ENCODE data around the gene KRT33A.
"Not testable (repeated sequence)": the region's sequence is repeated elsewhere in the genome, so short reads cannot be mapped to it uniquely, and the experiment has no call there.

KRT33A gene

DNA sequence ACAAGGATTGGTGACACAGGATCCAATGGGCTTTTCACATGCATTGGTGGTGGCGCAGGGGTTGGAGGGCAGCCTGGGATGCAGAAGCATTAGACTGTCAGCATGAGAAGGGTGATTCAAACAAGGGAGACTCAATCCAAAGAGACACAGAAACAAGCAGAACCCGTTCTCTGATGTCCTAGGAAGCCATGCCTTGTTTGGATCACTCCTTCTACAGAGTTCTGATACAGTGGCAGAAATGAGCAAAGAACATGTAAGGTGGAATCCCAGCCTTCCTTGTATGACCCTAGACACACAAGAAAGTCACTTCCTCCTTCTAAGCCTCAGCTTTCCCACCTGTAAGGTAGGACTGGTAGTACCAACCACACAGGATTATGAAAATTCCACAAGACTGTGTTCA, 13.3 kb upstream of the KRT33A start:
- DNase-seq, result no peak

DNA sequence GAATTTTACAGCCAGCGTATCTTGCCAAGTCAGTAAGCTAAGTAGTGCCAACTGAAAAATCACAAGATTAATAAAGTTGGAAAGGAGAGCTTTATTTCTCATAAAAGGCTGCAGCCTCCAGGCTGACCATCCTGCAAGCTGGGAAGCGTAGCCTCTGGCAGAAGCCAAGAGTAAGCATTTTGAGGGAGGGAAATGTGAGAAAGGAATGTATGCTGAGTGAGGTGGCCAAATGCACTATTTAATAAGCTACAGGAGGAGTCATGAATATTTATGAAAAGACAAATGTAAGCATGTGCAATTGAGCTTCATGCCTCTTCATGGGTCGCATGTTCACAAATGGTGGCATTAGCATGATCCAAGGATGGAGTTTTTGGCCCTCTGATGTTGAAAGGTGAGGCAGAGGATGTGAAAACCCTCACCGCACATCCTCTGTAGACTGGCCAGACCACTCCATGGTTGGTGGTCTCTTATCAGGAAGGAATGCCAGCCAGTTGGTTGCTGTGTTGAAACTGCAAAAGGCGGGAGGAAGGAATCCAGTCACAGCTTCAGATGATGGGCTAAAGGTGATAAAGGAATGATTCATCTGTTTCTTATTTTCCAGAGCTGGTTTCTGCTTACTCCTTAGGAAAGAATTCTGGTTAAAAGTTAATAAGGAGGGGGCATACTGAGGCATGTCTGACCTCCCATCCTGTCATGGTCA, 9.8 kb upstream of the KRT33A start:
- no peak for DNase-seq

DNA sequence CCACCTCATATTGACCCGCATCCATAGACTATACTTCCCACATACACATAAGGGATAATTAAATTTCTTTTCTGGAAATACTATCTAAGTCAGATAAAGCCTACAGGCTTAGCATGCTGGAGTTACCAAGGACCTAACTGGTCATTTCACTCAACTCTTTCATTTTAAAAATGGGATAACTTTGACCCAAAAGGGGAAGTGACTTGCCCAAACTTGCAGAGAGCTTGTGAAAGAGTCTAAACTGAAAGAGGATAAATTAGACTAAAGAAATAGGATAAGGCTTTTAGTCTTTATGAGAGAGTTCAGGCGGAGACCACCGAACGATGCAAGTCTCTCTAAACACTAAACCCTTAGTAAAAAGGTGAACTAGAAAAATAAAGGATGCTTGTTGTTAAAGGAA, 3.9 kb upstream of the KRT33A start:
- DNase-seq, result no peak

DNA sequence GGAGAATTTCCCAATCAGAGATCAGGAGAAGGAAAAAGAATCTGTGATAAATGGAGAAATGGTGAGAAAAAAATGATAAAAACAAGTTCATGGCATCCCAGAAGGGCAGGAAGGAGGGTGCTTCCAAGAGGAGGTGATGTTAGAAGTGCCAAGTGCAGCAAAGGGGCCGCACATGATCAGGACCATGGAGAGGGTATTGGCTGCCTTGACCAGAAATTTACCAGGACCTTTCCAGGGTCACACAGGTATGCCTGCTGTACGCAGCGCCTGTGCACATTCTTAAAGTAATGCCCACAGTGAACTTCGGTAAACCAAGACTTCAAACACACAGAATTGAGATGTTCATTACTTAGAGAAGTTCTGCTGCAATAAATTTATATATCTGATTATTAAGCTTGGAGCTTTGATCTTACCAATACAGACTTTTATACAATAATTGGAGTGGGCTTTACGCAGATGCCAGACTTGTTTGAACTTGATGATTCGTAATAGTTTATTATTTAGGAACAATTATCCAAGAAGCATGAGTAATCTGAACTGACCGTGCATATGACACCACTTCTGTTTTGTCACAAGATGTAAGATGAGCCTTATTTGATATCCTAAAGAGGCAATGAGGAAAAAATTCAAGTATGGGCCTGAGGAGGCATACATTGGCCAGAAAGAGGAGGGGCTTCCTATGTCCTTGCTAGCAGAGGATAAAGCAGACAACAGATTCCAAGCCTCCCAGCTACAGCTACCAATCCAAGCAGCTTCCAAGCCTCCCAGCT, 2.2 kb upstream of the KRT33A start:
- DNase-seq, result no peak

DNA sequence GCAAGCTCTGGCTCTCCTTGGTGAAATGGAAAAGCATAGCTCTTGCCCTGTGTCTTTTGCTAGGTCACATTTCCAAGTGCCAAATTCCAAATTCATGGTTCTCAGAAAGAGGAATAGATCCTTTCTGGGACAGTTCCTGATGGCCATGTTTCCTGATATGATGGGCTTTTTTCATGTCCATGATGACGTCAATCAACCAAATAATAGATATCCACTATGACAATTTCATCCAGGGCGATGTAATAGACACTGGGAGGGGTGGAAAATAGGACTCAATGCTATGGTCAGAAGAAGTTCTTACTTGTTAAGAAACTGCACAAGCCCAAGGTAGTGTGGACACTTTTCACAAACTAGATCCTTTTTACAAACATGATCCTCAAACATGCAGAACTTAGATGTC, 549 bp upstream of the KRT33A start:
- DNase-seq, result no peak

DNA sequence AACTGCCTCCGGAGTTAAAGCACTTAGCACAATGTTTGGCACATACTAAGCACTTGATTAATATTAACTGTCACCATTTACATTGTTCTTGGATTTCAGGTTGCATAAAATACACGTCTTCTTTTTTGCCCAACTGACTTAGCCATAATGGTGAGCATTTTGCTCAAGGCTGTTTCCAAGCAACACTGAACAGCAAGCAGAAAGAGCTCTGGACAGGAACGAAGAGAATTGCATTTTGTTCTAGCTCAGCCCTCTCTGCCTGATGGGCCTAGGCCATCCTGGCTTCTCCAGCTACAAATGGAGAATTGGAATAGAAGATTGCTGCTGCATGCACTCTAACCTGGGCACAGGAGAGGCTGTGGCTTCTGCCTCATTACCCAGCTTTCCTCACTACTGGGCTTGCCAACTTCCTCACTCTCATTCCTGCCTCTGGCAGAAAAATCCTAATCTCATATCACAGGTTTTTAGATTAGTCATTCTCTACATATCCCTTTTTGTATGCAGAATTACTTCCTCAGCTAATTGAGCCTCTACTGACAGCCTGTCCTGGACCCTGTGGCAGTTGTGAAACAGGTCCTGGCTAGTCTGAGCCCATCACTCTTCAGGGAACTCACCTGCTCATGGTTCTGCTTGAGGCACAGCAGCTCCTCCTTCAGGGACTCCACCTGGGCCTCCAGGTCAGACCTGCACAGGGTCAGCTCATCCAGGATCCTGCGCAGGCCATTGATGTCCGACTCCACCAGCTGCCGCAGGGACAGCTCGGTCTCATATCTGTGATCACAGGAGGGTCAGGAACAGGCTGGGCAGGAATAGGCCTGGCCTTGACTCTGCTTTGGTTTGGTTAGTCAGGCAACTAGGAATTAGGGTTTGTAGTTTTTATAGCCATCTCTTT, 2.5 kb downstream of the KRT33A start:
- no peak for DNase-seq

DNA sequence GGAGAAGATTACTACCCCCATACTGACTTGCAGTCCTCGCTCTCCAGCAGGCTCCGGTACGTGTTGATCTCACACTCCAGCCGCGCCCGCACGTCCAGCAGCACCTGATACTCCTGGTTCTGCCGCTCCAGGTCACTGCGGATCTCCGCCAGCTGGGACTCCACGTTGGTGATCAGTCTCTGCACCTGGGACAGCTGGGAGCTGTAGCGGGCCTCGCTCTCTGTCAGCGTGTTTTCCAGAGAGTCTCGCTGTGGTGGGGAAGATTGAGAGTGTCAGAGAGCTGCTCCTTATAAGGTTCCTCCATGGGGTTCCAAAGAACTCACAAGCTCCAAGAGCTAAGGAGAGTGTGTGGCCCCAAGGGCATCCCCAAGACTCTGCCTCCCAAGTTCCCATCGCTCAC, 4.2 kb downstream of the KRT33A start:
- not testable (repeated sequence) for DNase-seq

DNA sequence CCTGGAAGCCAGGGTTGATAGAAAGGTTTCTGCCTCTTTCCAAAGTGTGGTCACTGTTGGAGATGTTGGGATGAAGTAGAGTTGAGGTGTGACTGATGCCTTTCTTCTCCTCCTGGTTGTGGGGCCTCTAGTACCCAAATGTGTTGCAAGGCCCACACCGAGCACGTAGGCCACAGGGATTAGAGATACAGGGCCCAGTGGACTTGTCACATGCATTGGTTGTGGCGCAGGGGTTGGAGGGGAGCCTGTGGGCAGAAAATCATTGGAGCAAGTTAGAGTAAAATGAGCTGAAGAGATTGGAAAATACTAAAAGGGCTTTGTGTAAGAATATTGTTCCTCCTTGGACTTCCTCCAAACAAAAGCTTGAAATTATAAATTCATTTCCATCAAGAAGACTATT, 4.6 kb downstream of the KRT33A start:
- no peak for DNase-seq

DNA sequence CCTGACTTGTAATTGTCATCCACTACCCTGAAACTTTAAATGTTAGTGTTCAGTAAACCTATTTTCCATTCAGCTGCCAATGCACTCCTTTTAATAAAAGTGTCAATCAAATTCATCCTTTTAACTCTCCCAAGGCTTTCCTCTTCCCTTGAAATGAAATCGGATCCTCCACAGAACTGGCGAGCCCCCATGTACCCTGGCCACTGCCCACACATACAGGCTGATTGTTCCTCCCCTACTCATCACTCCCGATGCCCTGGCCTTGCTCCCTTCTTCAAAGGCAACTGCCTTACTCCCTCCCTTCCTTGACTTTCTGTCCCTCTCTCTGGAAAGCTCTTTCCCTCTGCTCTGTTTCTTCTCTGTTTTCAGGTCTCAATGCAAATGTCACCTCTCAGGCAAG, 7.6 kb downstream of the KRT33A start:
- peak; percentile 26 for DNase-seq

DNA sequence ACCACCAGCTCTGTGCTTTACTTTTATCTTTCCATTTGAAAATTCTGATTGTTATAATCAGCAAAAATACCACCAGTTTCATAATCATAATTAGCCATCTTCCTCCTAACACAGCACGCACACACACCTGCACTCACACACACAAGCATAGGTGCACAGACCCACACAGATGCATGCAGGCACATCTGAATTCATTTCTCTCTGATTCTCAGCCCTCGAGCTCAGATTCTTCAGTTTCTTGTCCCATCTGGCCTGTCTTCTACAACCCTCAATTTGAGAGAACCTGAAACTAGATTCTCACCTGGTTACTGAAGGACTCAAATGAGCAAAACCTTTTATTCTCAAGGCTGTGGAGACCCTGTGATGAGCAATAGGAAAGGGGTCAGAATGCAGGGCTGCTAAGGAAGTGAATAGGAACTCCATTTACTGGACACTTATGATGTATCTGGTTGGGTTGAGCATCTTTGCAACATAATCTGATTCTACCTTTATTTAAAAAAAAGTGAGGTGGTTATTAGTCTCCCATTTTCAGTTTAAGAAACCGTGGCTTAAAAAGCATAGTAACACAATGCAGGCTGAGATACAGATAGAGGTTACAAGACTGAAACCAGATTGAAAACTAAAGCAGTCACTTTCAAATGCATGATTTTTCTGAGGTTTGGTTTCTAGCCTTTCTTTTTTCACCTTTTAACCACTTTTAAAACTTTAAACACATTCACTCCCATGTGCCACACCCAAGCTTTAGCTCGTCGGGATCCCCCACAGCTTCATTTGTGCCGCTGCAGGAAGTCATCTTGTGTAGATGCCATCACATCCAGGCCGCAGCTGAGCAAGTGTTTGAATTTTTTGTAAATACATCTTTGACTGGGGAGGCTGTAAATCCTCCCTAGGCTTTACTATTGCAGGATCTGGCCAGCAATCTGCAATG, 9.4 kb downstream of the KRT33A start:
- no peak for DNase-seq

DNA sequence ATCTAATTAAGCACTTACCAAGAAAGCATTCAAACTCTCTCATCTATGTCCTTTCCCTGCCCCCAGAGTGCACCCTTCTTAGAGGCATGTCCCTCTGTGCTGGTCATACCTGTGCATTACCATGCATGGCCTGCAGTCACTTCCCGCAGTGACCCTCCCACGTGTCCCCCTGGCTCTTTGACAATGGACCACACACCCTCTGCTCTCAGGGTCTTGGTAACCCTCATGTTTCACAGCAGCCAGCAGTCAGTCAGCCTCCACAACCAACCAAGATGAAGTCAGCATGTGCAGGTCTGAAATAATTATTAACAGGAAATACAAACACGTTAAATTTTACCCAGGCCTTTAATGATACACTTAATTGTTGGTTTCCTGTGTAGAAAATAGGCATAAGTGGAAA, 10.1 kb downstream of the KRT33A start:
- peak; percentile 47 for DNase-seq

DNA sequence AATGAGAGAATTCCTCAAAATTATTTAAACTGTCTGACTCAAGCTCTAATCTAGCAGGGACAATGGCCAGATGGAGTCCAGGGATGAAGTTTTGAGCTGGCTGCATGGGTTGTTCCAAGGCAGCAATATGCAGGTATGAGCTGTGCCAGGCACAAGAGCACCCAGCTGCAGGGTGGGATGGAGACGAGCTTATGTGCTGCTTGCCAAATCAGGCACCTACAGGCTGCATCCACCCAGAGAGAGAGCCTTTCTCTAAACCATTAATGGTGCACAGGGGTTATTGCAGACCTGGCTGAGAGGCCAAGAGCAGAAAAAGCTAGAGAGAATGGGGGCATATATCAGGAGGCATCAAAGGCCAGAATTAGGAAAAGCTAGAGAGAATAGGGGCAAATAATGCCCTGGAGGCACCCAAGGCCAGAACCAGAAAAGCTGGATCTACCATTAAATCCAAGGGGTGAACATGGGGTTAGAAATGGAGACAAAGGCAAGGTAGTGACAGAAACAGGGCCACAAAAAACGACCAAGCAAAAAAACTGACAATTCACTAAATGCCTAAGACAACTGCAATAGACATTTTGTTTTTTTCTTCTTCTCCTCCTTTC, 11.0 kb downstream of the KRT33A start:
- no peak for DNase-seq

DNA sequence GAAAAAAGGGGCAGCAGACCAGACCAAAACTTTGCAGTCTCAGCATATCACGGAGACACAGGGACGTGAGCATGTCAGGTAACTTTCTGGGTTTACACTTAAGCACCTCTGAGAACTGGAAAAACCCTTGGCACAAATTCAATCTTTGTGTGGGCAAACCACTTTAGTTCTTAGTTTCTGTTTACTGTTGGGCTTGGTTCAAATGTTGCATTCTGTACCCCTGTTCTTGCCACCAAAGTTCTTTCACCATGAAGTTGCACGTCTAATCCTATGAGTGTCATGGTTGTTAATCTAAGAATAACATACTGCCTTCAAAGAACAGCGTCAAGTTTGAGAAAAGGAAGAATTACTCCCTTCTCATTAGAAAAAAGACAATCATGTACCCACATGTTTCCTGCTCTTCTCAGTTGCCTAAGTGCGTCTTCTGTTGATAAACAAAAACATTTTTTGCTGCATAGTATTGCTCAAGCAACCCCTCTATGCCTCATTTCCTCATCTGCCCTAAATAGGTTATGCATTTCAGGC, 11.6 kb downstream of the KRT33A start:
- peak; percentile 6 for DNase-seq

DNA sequence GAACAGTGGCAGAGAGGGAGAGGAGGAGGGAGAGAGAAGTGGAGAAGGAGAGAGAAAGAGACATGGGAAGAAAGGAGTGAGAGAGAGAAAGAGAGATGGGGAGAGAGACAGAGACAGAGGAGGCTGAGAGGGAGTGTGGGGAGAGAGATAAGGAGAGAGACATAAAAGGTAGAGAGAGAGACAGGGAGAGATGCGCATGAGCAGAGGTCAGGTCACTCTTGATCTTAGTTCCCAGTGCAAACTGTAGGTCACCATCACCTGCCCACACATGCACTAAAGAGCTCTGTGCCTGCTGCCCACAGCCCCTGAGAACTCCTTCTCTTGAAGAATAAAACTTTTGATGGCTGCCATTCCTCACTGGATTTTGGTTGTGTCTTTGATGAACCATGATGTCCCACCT, 14.9 kb downstream of the KRT33A start:
- DNase-seq, result no peak

DNA sequence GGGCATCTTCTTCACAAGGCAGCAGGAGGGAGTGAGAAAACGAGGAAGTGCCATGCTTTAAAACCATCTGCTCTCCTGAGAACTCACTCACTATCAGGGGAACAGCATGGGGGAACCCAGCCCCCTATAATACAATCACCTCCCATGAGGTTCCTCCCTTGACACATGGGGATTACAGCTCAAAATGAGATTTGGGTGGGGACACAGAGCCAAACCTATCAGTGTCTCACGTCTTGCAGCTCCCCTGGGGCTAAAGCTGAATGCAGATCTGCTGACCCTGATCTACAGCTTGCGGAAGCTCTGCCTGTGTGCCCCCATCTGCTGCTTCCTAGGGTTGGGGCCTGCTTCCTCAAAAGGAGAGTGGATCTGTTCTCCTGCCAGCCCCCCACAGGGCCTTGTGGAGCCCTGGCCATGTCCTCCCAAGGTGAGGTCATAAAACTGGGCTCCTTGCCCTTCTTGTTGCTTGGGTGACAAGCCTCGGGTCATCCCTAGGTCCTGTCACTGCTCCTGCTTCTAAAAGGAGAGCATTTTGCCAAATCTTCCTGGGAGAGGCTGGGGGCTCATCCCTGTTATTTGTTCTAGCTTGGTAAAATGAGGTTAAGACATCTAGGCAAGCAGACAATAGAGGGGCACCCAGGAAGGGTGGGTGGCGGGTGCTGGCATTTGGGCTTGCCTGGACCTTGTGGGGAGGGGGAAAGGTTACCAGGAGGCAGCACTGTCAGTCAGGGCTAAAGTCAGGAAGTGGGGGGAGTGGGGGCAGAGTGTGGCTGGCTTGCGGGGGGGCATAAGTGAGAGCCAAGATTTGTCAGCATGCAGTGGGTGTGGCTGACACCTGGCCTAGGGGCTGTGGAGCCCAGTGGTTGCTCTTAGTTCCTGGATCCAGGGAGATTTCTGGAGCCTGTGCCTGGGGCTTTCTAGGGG, 16.0 kb downstream of the KRT33A start:
- DNase-seq, result no peak

DNA sequence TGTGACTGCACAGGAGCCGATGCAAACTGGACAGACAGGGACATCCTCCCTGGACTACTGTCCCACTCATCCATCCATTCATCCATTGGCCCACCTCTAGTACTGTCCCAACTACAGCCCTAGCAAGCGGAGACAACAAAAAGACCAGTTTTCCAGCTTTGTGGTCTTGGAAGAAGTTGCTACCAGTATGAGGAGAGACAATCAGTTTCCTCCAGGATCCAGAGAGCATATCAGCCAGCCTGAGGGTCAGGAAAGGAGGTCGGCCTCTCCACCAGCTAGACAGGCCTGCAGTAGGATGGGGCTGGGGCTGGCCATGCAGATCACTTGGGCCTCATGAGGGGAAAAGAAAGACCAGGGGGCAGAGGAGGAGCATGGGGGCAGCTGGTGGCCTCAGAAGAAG, 16.8 kb downstream of the KRT33A start:
- no peak for DNase-seq

DNA sequence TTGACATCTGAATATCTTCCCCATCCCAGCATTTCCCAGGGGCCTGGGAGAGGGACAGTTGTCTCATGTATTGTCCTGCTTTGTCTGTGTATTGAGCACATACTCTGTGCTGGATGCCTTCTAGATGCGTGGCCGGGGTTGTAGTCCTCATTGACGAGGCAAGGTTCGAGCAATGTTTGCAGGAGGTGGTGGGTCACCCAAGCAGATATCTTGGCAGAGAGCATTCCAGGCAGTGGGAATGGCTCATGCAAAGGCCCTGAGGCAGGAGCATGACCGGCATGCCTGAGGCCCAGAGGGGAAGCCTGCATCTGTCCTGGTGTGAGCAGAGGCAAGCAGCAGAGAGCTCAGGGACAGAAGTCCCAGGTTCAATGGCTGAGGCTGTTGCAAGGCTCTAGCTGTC, 17.5 kb downstream of the KRT33A start:
- no peak for DNase-seq

DNA sequence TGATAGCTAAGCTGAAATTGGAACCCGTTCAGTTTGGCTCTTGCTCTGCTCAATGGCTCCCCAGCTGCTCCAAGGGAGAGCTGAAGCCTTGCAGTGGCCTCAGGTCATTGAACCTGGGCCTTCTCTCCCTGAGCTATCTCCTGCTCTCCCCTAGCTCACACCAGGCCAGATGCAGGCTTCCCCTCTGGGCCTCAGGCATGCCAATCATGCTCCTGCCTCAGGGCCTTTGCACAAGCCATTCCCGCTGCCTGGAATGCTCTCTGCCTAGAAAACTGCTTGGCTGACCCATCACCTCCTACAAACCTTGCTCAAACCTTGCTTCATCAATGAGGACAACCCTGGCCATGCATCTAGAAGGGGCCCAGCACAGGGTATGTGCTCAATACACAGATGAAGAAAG, 18.4 kb downstream of the KRT33A start:
- DNase-seq, result no peak

DNA sequence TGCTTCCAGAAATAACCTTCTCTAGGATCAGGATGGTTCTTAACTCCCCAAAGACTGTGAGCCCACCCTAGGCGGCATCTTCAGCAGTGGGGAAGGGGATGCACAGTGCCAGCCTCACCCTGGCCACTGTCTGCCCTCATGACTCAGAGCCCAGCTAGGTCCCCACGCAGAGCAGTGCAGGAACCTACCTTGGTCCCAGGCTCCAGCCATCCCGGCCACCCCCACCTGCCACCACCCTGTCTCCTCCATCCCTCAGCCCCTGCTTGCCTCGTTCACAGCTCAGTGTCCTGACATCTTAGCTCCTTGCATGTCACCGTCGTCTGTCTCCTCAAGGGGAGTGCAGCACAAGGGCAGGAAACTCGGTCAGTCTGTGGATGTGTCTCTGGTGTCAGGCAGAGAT, 19.0 kb downstream of the KRT33A start:
- no peak for DNase-seq

DNA sequence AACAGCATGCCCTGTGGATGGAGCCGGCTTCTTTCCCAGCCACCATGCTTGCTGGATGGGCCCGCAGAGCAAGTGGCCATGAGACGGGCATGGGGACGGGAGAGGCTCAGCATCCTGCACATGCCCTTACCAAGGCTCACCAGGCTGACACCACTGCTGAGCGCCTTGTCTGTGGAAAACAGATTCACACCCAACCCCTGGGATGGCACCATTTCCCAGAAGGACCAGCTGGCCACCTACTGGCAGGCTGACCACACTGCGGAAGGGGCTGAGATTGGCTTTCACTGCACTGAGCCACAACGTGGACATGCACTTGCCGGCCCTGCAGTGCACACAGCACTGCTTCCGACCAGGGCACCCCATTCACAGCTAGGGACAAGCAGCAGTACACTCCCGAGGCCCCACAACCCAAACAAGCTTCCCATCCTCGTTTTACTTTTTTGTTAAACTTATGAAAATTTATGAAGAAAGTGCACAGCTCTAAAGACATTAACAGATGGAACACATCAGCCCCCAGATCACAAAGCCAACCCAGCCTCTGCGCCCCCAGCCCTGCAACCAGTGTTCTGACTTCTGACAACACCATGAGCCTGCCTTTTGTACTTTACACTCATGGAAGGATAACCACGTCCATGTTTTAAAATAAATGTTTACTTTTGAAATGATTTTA, 21.2 kb downstream of the KRT33A start:
- DNase-seq, result peak; percentile 18

Data from right kidney (tissue), 1 donor.